MCF 10A (cell line): ENCODE results near the gene VPS11. TPM values are rescaled to one million over a fixed set of nuclear protein-coding genes. Genes with fewer than 3 reads are reported as not detected.
A peak's percentile ranks its signal among the peaks of the same experiment; 100 is the strongest.

Experiments used
- BruUV-seq: library from RNA; stranded (reverse); fragments of 400-500 nt; replicated peaks from 2 replicates; lab custom pipeline; 2021; lab: Mats Ljungman, UMichigan
- CTCF ChIA-PET: fragments of 300-600 bp; sonication (Branson Sonifier 250); formaldehyde crosslinking; extraction: SDS; loops from one replicate; lab custom pipeline; 2021; ENCODE audit warnings: antibody characterized with exemption, inconsistent platforms; lab: Yijun Ruan, JAX
- POLR2A ChIA-PET: fragments of 300-600, 350-650 bp; sonication (Branson Sonifier 250); formaldehyde crosslinking; extraction: SDS; loops from one replicate; lab custom pipeline; 2020; ENCODE audit warnings: antibody characterized with exemption, inconsistent platforms; lab: Yijun Ruan, JAX
- DNase-seq: peaks from one replicate; pipeline ENCODE4 v3.0.0-alpha.2; 2018; ENCODE audit not compliant: unreplicated experiment
- H3K27ac Mint-ChIP-seq: one replicate; pipeline ENCODE4 v1.8.0; 2022; ENCODE audit warnings: mild to moderate bottlenecking, low read depth, mixed read lengths; ENCODE audit not compliant: unreplicated experiment
- H3K27me3 Mint-ChIP-seq: one replicate; pipeline ENCODE4 v1.8.0; 2022; ENCODE audit warnings: mixed read lengths; ENCODE audit not compliant: insufficient read depth, unreplicated experiment
- H3K36me3 Mint-ChIP-seq: one replicate; pipeline ENCODE4 v1.8.0; 2022; ENCODE audit warnings: mild to moderate bottlenecking, moderate library complexity, mixed read lengths; ENCODE audit not compliant: insufficient read depth, unreplicated experiment
- H3K4me1 Mint-ChIP-seq: one replicate; pipeline ENCODE4 v1.8.0; 2022; ENCODE audit warnings: mixed read lengths; ENCODE audit not compliant: insufficient read depth, unreplicated experiment
- H3K4me3 Mint-ChIP-seq: one replicate; pipeline ENCODE4 v1.8.0; 2022; ENCODE audit warnings: mild to moderate bottlenecking, moderate library complexity, mixed read lengths; ENCODE audit not compliant: unreplicated experiment
- H3K9me3 Mint-ChIP-seq: one replicate; pipeline ENCODE4 v1.8.0; 2022; ENCODE audit warnings: mixed read lengths; ENCODE audit not compliant: unreplicated experiment
- intact Hi-C: fragments of 100-400 bp; cut with micrococcal nuclease; formaldehyde crosslinking; loops from 2 replicates; pipeline ENCODE4 v1.14.1; 2022
- total RNA-seq: library from RNA; stranded (reverse); gene quantifications from 2 replicates; pipeline ENCODE4 v1.2.3, GENCODE V29; 2022
- TF ChIP-seq, protein P1 (sequence below): fragments of 200-600 bp; IDR thresholded peaks from one replicate; pipeline ENCODE4 v1.8.0; 2022; ENCODE audit warnings: antibody characterized with exemption, mild to moderate bottlenecking; ENCODE audit not compliant: unreplicated experiment

VPS11 gene
- total RNA-seq, 1 experiment from 2014 or later: 16.2 TPM

DNA sequence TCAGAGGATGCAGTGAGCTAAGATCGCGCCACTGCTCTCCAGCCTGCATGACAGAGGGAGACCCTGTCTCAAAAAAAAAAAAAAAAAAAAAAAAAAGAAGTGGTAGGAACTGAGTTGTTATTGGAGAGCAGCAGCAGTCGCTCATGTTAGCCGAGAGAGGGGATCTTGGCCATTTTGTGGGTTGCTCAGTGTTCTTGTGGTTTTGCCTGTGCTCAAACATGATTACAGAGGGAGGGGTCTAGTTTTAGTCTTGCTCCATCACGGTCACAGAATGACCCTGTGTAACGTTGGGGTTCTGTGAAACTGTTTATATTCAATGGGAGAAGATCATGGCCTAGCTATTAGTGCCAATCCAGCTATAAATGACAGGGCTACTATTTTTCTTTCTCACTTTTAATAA, 32.1 kb downstream of the VPS11 start:
- peaks cover 16% of the 10 kb centered on the region for H3K4me1 Mint-ChIP-seq
- TF ChIP-seq, protein P1, sequence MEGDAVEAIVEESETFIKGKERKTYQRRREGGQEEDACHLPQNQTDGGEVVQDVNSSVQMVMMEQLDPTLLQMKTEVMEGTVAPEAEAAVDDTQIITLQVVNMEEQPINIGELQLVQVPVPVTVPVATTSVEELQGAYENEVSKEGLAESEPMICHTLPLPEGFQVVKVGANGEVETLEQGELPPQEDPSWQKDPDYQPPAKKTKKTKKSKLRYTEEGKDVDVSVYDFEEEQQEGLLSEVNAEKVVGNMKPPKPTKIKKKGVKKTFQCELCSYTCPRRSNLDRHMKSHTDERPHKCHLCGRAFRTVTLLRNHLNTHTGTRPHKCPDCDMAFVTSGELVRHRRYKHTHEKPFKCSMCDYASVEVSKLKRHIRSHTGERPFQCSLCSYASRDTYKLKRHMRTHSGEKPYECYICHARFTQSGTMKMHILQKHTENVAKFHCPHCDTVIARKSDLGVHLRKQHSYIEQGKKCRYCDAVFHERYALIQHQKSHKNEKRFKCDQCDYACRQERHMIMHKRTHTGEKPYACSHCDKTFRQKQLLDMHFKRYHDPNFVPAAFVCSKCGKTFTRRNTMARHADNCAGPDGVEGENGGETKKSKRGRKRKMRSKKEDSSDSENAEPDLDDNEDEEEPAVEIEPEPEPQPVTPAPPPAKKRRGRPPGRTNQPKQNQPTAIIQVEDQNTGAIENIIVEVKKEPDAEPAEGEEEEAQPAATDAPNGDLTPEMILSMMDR: no peak
- CTCF ChIA-PET: interaction anchor here (0.6 to 1.6 kb wide), 10 partner anchors 10 to 458 kb away, joined by 3 to 6 read pairs (median 4); partner anchors contain the start of gene TRAPPC4
- POLR2A ChIA-PET: interaction anchor here (0.7 to 1.5 kb wide), 4 partner anchors 32 to 153 kb away, joined by 3 read pairs; partner anchors contain the start of genes HYOU1, RPS25, TRAPPC4 and VPS11
- no peak overlapping the region for H3K4me3 Mint-ChIP-seq
- intact Hi-C loops: loop anchor here (2.0 to 10.0 kb wide), 5 partner anchors 21 to 185 kb away; partner anchors contain the start of genes HINFP, HYOU1, RPS25 and TRAPPC4
- H3K27ac Mint-ChIP-seq: peak overlapping the region; percentile 99
- H3K9me3 Mint-ChIP-seq: no peaks in the 10 kb centered on the region
- H3K27me3 Mint-ChIP-seq: no peaks in the 10 kb centered on the region
- BruUV-seq: no TSS peak
- H3K36me3 Mint-ChIP-seq: peaks cover 53% of the 10 kb centered on the region
- no peak for DNase-seq

DNA sequence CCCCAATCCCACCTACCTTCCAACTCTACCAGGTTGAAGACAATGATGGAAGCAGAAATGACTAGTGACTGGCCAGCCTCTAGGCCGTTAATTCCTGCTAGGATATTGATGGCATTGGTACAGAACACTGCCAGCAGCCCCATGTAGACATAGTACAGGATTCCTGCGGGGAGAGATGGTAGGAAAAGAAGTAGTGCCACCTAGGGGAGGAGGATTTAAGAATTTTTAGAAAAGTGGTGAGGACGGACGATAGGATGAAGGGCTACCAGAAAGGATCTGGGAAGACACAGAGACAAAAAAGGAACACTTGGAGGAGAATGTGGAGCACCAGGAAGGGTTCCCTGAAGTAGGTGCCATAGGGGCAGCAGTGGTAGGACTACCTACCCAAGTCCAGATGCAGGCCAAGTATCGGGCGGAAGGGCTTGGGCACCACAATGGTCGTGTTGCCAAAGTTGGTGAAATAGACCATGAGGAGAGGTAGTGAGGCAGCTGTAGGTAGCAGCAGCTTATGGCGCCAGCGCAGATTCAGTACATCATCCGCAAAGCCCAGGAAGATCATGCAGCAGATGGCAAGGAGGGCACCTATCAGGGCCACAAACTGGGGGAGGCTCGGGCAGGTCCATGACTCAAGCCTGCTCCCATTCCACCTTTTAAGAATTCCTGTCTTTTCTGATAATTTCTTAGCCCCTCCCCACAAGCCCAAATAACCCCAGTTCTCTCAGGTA, 32.8 kb downstream of the VPS11 start:
- POLR2A ChIA-PET: interaction anchor here (0.7 to 1.5 kb wide), 4 partner anchors 33 to 153 kb away, joined by 3 read pairs; partner anchors contain the start of genes HYOU1, RPS25, TRAPPC4 and VPS11
- TF ChIP-seq, protein P1: peak; percentile 51
- DNase-seq: peak; percentile 67
- Mint-ChIP-seq H3K4me3 (peak overlapping the region; percentile 78), H3K36me3 (peaks cover 46% of the 10 kb centered on the region), H3K27me3 (no peaks in the 10 kb centered on the region), H3K9me3 (no peaks in the 10 kb centered on the region), H3K4me1 (peaks cover 16% of the 10 kb centered on the region), H3K27ac (peak overlapping the region; percentile 99)
- CTCF ChIA-PET: interaction anchor here (0.6 to 1.6 kb wide), 11 partner anchors 9 to 459 kb away, joined by 3 to 6 read pairs (median 4); partner anchors contain the start of gene TRAPPC4
- intact Hi-C loops: loop anchor here (2.0 to 10.0 kb wide), 5 partner anchors 20 to 184 kb away; partner anchors contain the start of genes HINFP, HYOU1, RPS25 and TRAPPC4
- BruUV-seq: no TSS peak

DNA sequence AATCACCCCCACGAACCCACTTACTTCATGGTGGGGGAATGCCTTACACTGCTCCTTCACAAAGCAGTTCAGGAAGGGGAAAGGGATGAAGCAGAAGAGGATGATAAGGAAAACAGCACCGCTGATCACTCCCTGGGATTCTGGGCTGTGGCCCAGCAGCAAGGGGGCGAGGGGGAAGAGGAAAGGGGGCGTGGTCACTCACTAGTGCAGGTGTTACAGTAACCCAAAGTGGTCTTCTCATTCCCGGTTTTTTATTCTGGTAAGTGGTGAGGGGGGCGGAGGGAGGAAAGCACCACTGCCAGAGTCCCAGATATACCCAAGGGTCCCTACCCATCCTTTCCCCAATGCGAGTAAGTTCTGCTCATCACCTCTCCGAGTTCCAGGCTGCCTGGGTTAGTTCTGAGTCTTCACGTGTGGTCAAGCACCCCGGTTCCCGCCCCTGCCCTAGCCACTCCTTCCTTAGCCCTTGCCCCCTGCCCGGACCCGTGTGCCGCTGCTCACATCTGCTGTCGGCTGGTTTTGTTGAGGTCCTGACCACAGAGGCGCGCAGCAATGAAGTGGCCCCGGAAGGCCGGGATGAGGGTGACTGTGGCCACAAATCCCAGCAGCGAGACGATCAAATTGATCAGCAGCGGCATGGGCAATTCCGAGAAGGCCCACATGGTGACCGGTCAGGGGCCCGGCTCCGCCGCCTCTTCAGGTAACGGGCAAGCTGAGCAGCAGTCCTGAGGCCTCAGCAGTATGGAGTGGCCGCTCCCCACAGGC, 33.6 kb downstream of the VPS11 start:
- peak overlapping the region; percentile 78 for H3K4me3 Mint-ChIP-seq
- ChIA-PET CTCF (interaction anchor here (0.6 to 1.6 kb wide), 5 partner anchors 9 to 272 kb away, joined by 3 to 6 read pairs (median 3); no protein-coding TSS in a partner anchor), POLR2A (interaction anchor here (0.6 to 9.3 kb wide), 20 partner anchors 7 to 336 kb away, joined by 3 to 149 read pairs (median 7); partner anchors contain the start of genes HINFP, HMBS, HYOU1 and MCAM)
- intact Hi-C loops: loop anchor here (2.0 to 10.0 kb wide), 5 partner anchors 20 to 184 kb away; partner anchors contain the start of genes HINFP, HYOU1, RPS25 and TRAPPC4
- no peaks in the 10 kb centered on the region for H3K9me3 Mint-ChIP-seq
- no peaks in the 10 kb centered on the region for H3K27me3 Mint-ChIP-seq
- TF ChIP-seq, protein P1: peak; percentile 8
- peak; percentile 41 for DNase-seq
- peak overlapping the region; percentile 99 for H3K27ac Mint-ChIP-seq
- peaks cover 16% of the 10 kb centered on the region for H3K4me1 Mint-ChIP-seq
- TSS peak; percentile 56 for BruUV-seq
- peaks cover 41% of the 10 kb centered on the region for H3K36me3 Mint-ChIP-seq
